GM21576 (cell line): ENCODE results near the gene HAND2.

Source experiments
- ATAC-seq: cut with Tn5 transposase; IDR thresholded peaks from one replicate; pipeline ENCODE4 v1.9.1; 2021; ENCODE audit warnings: mild to moderate bottlenecking, moderate library complexity; ENCODE audit not compliant: unreplicated experiment

HAND2 gene

DNA sequence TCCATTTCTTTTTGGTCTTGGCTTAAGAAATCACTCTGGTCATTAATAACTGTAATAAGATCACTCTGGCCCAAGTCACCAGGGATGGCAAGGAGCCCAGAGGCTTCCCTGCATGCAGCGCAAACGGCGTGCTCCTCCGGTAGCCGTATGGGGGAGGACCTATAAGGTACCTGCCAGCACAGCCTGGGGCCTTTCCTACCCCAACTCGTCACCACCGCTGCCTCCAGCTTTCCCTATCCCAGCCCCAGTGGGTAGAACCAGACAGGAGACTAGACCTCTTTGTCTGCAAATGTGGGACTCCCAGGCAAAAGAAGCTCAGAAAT lies 25.9 kb downstream of the HAND2 start:
- no peak for ATAC-seq

DNA sequence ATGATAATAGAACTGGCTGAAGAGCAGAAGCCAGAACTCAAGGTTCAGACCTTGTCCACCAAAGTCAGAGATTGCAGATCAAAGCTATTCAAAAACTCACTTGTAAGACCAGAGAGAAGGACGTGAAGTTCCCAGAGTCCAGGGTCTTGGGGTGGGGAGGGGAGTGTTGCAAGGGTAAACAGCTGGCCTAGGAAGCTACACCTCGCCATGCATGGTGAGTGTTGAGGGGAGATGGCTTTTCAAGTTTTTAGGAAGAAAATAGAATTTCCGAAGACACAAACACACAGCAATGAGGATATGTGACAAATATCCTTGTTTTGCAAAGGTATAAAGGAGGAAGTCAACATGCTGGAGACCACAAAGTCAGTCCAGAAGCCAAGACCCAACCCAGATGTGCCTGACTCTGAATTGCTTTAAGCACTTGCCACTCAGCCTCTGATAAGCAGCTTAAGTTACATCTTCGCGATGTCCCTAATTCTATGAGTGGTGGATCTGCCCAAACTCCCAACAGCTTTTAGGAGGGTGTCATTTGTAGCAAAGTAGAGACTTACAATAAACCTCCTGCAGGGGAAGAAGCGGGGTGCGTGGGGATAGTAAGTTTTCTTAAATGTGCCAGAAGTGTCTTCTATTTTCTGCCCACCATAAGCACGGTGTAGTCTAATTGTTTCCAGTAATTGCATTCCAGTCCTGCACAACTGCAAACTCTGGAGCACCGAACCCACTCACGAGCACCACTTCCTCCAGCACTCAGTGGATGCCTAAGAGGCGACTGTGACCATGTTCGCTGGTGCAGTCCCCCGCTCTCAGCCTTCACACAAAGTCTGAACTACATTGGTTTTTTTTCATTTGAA lies 26.5 kb downstream of the HAND2 start:
- ATAC-seq: no peak

DNA sequence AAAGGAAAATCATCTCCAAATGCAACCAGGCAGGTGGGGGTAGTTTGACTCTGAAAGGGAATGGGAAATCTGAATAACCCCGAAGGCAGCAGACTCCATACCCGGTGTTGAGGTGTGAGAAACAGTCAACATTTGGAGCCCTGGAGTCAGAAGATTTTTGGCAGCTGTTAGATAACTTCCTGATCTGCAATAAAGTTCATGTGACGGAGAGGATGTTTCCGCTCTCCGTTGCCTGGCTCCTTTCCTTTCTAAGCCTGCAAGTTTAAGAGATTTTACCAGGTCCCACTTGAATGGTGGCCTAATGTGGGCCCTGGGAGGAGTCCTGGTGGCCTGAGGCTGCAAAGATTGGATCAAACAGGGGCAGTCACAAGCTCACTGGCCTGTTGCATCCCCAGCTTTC lies 27.7 kb downstream of the HAND2 start:
- no peak for ATAC-seq

DNA sequence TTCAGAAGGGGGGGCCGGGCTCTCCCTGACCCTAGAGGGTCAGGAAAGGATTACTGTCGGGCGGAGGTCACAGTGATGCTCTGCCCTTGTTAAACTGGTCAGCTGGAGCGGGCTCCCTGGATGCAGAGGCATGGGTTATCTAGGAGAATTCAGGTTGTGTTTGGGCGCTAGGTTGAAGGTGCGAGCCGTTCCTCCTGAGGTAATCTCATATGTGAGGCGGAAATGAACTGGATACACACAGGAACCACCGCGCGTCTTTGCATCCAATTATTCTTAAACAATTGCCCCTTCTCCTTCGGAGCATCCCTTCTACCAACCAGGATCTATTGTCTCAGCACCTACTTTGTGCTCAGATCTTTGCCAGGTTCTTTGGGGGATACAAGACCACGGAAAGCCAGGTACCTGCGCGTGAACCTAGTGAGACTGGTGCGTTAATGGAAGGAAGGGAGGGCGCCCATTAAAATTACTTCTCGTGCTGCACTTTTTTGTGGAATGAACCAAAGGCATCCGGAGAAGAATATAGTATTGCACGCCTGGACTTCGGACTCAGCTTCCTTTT lies 28.4 kb downstream of the HAND2 start:
- no peak for ATAC-seq

DNA sequence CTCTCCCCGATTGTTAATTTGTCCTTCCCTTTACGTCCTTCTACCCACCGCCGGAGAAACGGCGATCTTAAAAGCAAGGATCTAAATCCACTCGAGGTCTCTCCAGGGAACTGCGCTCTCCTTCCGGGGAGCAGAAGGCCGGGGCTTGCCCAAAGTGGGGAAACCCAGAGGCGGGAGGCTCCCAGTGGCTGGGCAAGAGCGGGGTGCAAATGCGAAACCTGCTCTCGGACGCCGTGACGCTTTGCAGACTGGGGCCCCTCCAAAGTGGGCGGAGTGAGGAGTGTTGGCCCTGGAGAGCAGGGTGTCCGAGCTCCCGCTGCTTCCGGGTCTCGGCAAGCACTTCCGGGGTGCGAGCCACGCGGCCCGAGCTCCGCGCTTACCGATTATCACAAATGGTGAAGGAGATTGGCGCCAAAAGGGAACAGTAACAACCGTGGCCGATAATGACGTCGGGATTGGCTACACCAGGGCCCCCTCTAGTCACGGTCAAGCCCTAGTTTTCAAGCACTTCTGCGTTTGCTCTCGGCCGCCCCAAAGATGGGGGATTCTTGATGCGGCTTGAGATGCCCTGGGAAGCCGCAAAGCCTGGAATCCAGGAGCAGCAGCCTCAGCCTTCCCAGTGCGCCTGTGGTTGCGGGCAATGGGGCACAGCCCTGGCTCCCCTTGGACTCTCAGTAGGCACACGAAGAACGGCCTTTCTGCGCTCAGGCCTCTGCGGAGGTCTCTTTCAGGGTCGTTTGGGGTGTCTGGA lies 29.0 kb downstream of the HAND2 start:
- peak; percentile 29 for ATAC-seq

DNA sequence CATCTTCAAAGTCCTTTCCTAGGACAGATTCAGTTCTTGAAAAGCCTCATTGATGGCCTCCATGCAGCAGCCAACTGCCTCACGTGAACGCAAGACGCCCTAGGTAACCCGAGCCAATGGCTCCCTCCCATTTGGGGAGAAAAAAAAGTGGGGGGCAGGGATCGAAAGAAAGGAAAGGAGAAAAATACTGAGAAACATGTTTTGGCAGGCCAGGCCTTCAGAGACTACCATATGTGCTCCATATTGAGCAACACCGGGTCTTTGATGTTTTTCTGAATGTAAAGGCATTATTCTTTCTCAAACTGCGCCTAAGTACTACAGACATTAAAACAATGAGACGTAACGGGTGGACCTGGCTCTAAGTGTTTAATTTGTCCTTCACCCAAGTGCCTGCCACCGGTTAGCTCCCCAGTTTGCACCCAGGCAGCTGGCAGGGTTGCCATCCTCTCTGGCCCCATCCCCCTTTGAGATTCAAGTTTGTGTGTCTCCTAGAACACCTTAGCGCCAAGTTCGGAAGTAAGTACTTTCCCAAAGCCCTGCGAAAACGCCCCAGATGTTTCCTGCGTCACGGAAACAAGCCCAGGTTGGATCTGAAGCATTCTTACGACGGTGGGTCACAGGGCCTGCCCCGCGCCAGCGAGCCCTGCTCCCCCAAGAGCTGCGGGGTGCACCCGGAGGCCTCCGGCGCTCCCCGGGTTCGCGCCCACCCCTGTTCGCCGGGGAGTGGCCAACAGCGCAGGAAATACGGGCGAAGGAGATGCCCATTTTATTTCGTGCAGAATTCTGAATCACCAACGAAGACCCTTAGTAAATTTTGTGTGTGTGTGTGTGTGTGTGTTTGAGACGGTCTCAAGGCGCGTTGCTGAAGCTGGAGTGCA lies 30.1 kb downstream of the HAND2 start:
- no peak for ATAC-seq

DNA sequence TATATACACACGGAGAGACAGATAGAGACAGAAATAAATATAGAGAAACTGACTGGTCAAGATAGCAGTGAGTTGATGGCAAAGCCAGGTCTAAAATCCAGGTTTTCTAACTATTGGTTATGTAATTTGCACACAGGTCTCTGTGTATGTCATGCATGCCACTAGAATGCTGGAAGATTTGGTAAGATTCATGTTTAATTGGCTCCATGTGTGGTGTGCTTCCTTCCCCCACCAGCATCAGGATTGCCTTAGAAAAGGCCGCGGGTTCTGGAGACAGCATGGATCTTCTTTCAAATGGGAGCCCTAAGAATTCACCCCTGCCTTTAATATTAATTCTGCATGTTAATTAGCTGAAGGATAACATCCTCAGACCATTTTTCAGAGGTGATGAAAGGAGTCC lies 31.3 kb downstream of the HAND2 start:
- ATAC-seq: no peak

DNA sequence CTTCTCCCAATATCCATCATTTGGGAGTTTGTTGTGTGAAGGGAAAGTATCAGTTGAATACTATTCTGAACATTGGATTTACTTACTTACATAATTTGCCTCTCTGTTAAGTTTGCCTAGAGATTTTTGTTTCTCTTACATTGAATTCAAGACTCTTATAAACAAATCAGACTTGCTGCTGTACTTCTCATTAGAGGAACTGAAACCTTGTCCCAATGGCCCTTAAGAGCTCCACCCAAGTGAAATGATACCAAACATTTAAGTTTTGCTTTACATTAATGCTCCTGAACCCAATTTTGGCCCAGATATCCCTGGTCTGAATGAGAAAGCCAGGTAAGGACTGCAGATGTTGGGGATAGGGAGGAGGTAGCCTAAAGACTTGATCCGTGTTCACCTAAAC lies 32.0 kb downstream of the HAND2 start:
- peak; percentile 54 for ATAC-seq

DNA sequence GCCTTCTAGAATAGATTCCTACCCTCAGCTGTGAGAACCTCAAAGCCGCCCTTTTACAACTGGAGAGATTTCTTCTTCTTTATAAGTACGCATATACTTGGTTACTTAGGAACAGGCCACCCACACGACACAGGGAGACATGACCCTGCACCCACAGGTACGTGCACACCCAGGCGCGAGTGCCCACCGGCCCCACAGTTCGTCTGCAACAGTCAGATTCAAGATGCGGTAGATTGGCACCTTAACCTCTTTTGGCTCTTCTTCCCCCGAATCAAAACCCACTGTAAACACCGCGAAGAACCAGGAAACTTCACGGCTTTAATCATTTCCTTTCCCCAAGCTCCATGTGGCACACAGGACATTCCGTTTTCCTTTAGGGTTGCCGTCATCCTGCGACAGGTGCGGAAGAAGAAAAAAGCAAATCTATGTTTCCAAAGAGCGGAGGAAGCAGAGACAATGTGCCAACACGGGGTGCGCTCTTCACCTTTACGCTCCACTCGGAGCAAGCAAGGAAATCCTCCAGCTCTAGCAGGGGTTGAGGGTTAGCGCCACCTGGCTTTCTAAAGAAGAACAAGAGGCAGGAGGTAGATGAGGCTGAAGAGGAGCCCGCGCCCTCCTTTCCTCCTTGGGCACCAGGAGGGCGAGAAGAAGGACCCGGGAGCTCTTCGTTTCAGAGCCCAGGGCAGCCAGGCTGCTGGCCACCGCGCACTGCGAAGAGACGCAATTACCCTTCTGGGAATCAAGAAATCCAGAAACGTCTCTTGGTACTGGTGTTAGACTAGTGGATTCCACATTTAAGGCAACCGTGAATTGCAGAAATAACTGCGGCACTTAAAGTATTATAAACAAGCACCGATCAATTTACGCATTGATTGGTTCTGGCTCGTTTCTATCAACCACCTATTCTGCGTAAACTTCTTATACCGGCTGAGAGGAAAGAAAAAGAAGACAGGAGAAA lies 35.7 kb downstream of the HAND2 start:
- peak; percentile 95 for ATAC-seq

DNA sequence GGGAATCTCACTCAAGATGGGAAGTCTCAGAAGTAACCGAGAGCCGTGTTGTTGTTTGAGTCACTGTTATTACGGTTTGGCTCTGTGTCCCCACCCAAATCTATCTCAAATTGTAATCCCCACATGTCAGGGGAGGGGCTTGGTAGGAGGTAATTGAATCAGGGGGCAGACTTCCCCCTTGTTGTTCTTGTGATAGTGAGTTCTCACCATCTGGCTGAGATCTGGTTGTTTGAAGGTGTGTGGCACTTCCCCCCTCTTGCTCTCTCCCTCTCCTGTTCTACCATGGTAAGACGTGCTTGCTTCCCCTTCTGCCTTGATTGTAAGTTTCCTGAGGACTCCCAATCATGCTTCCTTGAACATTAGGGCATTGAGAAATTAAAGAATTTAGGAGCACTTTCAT lies 37.0 kb downstream of the HAND2 start:
- ATAC-seq: no peak

DNA sequence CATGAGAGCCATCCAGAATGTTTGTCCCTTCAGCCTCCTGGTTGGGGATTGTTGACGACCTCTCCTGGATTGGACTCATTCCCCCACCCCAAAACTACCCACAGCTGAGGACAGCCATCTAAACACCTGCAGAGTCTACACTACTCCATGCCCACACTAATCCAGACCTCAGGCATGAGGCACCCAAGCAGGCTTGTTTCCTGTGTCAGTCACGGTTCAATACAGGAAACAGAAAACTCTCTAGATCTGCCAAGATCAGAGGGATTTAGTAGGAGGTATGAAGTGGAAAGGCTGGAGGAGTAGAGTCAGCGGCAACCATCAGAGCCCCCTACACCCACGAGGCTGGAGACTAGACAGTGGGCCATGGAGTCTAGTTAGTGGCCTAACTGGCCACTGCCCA lies 37.7 kb downstream of the HAND2 start:
- no peak for ATAC-seq

DNA sequence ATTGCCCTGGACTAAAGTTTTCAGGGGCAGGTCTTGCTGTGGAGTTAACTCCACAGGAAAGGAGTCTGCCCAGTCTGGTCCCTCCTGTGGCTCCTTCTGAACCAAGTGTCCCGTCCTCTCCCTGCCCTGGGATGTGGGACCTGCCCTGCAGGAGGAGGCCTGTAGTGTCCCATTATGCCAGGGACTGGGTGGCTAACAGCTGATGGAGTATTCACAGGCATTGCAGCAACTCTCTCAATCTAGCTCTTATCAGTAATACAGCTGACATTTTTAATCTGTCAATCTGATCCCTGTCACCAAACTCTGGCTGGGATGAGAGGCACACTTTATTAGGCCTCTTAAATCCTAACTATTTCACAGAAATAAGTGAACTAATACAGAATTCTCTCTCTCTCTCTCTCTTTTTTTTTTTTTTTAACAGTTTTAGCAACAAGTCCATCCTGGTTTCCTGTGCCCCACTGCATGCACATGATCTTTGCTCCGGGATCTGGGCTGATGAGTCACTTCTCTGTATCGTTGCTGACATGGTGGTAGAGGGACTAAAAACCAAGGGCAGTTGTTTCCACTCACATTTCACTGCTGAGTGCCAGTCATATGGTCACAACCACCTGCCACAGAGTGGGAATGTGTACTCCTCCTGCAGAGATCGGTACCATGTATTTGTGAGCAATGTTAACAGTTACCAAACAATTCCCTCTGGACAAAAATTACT lies 39.1 kb downstream of the HAND2 start:
- ATAC-seq: no peak

DNA sequence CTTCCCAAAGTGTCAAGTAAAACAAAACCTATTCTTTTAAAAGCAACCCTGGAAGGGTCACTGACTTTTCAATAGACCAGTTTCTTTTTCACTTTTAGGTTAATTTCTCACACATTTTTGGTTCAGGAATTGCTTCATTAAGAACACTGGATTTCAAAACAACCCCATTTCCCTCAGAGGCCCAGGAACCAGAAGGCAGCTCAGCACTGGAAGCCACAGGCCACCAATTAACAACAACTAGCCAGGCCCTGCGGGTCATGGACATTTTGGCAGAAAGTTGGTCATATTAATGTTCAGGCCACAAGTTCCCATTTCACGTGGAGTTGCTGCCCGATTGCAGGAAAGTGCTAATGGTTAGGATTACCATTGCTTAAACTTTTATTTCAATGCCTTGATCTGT lies 39.8 kb downstream of the HAND2 start:
- ATAC-seq: no peak

DNA sequence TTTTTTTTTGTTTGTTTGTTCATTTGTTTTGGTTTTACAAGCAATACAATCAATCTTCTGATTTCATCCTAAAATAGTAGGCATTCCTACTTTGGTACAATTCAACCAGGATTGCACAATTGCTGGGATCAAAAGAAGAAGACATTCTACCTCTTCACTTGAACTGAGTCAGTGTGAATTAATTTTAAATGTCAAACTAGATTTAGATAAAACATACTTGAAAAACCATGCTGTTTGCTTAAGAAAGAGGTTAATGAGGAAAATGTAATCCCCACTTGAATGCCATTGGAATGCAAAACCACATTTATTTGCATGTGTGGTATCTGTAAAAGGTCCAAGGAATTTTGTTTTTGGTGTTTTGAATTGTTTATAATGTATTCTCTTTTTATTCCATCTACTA lies 40.5 kb downstream of the HAND2 start:
- ATAC-seq: no peak

DNA sequence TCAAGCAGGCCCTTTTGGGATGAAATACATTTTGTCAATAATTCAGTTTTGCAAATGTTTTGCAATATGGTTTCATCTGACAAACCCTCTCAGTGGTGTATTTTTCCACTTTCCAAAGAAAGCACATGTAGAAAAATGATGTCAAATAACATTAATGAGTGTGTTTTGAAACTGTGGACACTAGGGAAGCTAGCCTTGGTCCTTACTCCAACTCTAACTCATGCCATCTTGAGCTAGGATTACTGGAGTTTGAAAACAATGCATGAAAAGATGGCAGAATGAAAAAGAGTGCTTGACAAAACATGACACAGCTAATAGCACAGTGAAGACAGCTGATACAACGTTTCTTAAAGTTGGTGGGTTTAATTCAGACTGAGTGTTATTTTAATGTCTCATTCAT lies 41.4 kb downstream of the HAND2 start:
- no peak for ATAC-seq

DNA sequence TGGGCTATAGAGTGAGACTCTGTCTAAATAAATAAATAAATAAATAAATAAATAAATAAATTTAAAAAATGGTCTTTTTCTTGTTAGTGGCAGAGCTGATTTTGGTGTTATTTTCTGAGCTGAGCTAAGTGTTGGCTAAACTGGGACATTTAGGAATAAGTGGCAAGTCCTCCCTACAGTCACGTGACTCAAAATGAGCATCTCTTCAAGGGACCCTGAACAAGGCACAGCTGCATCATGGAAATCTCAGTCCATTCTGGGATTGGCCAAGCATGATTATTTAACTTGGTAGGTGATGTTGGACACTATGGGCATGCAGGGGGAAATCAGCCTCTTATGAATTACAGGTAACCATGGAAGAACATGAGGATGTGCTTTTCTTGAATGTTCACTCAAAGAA lies 42.0 kb downstream of the HAND2 start:
- no peak for ATAC-seq

DNA sequence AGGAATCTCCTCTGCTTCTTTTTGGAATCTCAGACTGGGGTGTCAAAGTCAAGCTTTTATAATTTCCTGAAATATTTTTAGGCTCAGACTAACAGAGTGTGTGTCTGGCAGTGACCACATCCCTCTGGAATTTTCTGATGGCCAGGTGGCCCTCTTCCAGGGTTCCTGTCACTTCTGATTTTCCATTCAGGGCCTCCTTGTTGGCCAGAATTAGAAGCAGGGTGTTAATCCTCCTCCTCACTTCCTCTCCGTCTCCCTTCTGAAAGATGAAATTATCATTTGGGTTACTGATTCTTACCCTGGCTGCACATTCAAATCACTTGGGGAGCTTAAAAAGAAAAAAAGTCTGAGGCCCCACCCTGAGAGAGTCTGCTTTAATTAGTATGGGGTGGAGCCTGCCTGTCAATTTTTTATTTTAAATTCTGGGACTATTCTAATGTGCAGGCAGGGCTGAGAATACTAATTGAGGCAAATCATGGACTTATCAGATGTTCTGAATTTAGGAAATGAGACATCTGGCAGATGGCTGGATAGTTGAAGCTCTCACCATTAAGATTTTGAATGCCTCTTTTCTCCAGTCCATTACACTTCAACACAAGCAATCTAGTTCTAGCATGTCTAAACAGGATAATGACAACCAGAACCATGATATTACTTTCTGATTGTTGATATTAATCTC lies 43.2 kb downstream of the HAND2 start:
- ATAC-seq: no peak

DNA sequence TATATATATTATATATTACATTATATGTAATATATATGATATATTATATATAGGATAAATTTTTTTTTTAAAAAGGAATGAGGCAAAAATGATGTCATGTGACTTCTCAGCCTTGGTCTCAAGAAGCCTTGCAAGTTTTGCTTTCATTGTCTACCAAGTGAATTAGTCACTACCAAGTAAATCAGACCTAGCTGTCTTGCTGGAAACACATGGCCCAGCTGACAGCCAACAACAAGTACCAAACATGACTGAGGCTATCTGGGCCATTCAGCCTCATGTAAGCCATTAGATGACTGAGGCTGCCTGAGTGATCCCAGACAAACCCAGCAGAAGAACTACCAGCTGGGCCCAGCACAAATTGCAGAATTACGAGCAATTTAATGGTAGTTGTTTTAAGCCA lies 44.9 kb downstream of the HAND2 start:
- no peak for ATAC-seq

DNA sequence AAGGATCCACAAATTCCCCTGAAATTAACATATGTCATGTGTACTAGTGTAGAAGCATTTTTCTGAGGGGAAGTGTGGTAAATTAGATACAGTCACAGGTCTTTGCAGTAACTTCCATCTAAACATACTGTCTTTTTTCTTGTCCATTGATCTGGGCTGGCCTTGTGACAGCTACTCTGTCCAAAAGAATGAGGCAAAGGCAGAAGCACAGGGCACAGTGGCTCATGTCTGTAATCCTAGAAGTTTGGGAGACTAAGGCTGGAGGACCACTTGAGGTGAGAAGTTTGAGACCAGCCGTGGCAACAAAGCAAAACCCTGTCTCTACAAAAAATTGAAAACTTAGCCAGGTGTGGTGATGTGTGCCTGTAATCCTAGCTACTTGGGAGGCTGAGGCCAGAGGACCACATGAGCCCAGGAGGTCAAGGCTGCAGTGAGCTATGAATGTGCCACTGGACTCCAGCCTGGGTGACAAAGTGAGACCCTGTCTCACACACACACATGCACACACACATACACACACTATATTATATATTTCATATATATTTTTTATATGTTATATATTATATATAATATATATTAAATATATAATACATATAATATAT lies 47.6 kb downstream of the HAND2 start:
- ATAC-seq: no peak
